ENCODE data around the gene EIF2B5.

DNA sequence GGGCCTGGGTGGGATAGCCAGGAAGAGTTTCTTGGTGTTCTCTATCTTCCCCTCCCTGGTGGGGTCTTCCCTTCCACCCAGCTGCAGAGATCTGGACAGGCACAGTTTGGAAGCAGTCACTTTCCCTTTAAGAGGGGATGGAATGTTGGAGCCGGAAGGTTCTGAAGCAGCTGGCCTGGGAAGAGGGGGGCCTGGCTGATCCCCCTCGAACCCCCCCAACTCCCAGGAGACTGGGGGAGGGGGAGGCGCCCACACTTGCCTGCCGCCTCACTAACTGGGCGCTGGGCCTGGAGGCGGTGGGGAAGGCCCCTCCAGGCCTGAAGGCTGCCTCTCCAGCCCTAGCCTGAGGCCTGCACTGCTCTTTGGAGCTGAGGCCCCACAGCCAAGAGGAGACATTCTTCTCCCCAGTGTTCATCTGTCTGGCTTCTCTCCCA is 21.4 kb downstream of the EIF2B5 start:
- TF ChIP-seq POLR2AphosphoS5 (IDR thresholded peaks at IDR 0.05), result no peak
- TF ChIP-seq, protein P1, sequence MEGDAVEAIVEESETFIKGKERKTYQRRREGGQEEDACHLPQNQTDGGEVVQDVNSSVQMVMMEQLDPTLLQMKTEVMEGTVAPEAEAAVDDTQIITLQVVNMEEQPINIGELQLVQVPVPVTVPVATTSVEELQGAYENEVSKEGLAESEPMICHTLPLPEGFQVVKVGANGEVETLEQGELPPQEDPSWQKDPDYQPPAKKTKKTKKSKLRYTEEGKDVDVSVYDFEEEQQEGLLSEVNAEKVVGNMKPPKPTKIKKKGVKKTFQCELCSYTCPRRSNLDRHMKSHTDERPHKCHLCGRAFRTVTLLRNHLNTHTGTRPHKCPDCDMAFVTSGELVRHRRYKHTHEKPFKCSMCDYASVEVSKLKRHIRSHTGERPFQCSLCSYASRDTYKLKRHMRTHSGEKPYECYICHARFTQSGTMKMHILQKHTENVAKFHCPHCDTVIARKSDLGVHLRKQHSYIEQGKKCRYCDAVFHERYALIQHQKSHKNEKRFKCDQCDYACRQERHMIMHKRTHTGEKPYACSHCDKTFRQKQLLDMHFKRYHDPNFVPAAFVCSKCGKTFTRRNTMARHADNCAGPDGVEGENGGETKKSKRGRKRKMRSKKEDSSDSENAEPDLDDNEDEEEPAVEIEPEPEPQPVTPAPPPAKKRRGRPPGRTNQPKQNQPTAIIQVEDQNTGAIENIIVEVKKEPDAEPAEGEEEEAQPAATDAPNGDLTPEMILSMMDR (IDR thresholded peaks at IDR 0.05), result no peak

Measured in transverse colon (tissue), 4 donors.